G401.6 (cell line): Measurements from ENCODE around the gene ZC3H12C.
"Not testable (repeated sequence)": the region's sequence is repeated elsewhere in the genome, so short reads cannot be mapped to it uniquely, and the experiment has no call there.

Experiments used
- FAIRE-seq: peaks from 2 replicates; lab custom pipeline; 2012; peaks lifted over from hg19 to GRCh38; lab: Jason Lieb, UNC

The ZC3H12C gene

DNA sequence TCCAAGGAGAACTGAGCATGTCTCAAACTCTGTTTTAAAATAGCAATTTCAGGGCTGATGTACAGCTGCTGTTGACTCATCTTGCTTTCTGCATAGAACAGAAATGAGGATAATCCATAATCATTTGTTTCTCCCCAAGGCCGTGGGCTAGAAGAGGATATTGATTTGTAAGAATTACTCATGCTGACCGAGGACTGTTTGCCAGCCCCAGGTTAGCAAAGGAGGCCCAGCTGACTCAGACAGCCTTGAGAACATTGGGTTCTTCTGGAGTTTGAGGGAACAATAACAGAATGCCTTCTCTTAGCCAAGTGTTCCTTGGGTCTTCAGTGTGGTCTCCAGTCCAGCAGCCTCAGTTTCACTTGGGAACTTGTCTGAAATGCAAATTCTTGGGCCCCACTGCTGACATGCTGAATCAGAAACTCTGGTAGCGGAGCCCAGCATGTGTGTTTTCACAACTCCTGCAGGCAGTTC lies 92.0 kb downstream of the ZC3H12C start:
- FAIRE-seq: no peak

- FAIRE-seq: no peak
Measured at GRCh38 chr11:110185599-110185998, 92.4 kb downstream of the ZC3H12C start.

DNA sequence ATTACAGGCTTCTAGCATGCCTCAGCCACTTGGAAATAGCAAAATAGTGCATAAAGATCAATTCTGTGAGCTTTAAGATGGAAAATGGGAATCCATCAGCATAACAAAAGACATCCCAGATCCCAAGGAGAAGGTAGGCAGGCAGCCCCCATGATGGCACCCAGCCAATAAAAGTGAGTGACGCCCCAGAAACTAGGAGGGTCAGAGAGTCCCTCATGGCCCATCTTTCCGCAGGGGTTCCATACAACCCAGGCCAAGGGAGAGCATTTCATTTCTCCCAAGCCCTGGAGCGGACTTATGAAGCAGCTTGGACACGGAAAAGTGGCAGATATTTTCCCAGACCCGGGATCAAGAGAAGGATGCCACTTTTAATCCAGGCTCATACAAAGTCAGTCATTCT lies 93.3 kb downstream of the ZC3H12C start:
- no peak for FAIRE-seq

- no peak for FAIRE-seq
Measured at GRCh38 chr11:110186867-110187266, 93.7 kb downstream of the ZC3H12C start.

GRCh38 chr11:110187731-110188130 lies 94.5 kb downstream of the ZC3H12C start:
- FAIRE-seq: no peak

DNA sequence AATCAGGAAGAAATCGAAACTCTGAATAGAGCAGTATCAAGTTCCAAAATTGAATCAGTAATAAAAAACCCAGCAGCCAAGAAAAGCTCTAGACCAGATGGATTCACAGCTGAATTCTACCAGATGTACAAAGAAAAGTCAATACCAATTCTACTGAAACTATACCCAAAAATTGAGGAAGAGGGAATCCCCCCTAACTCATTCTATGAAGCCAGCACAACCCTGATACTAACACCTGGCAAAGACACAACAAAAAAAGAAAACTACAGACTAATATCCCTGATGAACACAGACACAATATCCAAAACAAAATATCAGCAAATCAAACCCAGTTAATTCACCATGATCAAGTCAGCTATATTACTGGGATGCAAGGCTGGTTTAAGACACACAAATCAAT lies 97.7 kb downstream of the ZC3H12C start:
- FAIRE-seq: no peak

DNA sequence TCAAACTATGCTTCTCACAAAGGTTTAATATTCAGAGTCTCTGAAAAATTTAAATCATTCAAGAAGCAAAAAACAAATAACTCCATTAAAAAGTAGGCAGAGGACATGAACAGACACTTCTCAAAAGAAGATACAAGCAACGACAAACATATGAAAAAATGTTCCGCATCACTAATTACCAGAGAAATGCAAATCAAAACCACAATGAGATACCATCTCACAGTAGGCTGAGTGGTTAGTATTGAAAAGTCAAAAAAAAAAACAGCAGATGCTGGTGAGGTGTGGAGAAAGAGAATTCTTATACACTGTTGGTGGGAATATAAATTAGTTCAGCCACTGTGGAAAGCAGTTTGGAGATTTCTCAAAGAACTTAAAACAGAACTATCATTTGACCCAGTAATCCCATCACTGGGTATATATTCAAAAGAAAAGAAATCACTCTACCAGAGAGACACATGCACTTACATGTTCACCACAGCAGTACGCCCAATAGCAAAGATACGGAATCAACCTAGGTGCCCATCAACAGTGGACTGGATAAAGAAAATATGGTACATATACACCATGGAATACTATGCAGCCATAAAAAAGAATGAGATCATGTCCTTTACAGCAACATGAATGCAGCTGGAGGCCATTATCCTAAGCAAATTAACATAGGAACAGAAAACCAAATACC lies 99.6 kb downstream of the ZC3H12C start:
- FAIRE-seq: not testable (repeated sequence)

GRCh38 chr11:110194211-110194766 lies 101.1 kb downstream of the ZC3H12C start:
- FAIRE-seq: not testable (repeated sequence)

DNA sequence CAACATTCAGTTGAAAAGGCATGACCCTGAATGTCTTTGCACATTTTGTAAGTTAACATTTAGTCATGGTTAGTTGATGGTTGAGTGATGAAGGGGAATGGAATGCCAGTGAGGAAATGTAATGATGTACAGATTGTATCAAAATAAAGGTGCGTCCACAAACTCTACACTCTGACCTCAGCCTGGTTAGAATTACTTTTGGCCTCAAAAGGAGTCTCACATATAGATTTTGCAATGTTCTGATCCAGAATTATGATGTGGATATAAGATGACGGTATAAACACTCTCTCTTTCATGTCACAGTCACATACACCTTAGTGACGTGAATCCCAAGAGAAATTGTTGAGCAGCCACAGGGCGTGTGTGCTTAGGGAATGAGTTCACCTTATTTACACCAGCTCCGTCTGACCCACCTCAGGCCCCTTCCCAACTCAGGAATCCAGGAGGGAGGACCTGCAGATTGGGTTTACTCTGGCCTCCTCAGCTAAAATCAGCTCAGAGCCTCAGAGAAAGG lies 103.1 kb downstream of the ZC3H12C start:
- FAIRE-seq: no peak

- FAIRE-seq: no peak
Measured at GRCh38 chr11:110196884-110197420, 103.8 kb downstream of the ZC3H12C start.

DNA sequence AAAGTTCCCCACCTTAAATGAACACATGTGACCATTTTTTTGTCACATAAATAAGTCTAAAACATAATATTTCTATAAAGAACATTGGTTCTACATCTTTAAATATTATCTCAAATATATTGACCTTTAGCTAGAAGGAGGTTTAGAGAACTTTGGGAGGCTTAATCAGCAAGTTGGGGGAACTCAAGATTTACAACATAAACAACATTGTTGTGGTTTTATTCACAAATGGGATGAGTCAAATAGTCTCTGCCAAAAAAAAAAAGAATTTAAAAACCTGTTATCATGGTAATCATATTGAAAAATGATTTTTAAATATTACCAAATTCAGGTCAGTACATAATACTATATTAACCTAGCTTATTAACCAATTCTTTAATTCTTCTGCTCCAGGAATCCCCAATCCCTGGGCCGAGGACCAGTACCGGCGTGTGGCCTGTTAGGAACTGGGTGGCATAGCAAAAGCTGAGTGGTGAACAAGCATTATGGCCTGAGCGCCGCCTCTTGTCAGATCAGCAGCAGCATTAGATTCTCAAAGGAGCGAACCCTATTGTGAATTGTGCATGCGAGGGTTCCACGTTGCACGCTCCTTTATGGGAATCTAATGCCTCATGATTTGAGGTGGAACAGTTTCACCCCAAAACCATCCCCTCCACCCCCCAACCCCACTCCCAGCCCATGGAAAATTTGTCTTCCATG lies 105.0 kb downstream of the ZC3H12C start:
- FAIRE-seq: no peak

DNA sequence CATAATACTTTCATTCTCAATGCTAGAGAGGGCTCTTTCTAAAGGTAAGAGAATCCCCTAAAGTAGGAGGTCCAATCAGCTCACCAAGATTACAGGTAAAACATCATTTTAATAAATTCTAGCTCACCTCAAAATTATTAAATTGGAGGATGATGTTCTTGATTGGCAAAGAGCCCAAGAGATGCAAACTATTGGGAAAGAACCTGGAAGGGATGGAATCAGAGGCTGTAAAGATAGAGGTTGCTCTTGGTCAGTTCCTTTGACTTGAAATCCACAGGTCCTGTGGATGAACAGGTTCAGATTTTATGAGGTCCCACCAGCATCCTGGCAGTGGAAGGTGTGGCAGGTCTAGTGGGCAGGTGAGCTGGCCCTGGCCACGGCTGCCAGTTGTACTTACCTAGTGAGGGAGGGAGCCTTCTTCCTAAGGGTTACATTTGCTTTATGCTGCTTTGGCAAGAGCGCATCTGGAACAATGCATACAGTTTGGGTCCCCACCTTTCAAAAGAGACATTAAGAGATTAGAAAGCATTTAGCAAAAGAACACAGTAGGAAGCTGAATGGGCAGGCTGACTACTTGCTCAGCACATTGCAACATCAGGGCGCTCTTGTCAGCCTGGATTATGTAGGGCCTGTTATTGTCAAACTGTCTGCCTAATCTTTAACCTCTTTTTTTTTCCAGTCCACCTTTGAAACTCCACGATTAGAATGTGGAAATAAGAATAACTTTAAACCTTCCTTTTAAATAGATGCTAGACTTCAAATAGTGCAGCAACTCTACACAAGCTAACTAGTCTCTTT lies 106.2 kb downstream of the ZC3H12C start:
- FAIRE-seq: no peak

- no peak for FAIRE-seq
Measured at GRCh38 chr11:110200241-110200640, 107.0 kb downstream of the ZC3H12C start.

DNA sequence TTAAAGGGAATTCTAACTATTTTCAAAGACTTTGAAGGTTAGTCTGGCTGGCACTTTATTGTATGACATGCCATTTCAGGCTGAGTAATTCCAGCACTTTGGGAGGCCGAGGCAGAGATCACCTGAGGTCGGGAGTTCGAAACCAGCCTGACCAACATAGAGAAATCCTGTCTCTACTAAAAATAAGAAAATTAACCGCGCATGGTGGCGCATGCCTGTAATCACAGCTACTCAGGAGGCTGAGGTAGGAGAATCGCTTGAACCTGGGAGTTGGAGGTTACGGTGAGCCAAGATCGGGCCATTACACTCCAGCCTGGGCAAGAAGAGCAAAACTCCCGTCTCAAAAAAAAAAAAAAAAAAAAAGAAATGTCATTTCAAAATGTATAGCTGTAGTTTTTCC lies 107.6 kb downstream of the ZC3H12C start:
- no peak for FAIRE-seq

DNA sequence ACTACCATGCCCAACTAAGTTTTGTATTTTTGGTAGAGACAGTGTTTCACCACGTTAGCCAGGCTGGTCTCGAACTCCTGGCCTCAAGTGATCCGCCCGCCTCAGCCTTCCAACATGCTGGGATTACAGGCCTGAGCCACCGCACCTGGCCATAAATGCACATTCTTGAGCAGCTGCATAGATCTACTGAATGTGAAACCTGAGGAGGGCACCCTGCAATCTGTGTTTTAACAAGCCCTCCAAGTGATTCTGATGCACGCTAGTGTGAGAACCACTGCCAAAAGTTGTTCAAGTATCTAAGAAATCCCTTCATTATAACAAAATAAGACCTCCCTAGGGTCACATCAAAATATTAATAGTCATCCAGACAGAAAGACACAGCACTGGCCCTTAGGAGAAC lies 113.9 kb downstream of the ZC3H12C start:
- FAIRE-seq: no peak

DNA sequence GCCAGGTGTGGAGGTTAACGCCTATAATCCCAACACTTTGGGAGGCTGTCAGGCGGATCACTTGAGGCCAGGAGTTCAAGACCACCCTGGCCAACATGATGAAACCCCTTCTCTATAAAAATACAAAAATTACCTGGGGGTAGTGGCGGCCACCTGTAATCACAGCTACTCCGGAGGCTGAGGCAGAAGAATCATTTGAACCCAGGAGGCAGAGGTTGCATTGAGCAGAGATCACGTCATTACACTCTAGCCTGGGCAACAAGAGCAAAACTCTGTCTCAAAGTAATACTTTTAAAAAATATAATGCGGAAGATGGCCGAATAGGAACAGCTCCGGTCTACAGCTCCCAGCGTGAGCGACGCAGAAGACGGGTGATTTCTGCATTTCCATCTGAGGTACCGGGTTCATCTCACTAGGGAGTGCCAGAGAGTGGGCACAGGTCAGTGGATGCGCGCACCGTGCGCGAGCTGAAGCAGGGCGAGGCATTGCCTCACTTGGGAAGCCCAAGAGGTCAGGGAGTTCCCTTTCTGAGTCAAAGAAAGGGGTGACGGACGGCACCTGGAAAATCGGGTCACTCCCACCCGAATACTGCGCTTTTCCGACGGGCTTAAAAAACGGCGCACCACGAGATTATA lies 115.6 kb downstream of the ZC3H12C start:
- not testable (repeated sequence) for FAIRE-seq

GRCh38 chr11:110209313-110209694 lies 116.1 kb downstream of the ZC3H12C start:
- not testable (repeated sequence) for FAIRE-seq

DNA sequence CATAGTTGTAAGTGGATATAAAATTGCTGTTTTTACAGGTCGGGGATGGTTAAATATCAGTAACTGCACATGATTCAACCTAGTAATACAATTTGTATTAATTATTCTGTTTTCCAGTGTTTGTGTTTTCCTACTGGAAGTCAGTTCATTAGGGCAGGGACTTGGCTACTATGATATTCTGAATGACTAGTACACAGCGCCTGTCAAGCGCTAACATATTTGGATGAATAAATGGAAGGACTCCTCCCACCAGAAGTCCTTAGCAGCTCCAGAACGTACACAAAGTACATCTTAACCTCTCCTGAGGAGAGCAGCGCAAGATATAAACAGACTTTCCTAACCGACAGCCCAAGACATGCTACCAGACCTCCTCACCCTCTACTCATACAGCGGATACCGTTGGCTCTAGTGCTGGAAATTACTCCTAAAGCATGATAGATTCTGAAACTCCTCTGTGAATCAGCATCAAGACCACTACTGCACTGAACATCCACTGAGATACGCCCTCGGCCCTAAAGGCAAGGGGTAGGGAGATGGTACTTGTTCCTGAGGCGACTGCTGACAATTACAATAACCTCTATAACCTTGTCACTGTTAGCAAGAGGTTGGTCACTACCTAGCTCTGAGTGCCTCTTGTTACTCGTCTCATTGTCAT lies 124.2 kb downstream of the ZC3H12C start:
- no peak for FAIRE-seq

DNA sequence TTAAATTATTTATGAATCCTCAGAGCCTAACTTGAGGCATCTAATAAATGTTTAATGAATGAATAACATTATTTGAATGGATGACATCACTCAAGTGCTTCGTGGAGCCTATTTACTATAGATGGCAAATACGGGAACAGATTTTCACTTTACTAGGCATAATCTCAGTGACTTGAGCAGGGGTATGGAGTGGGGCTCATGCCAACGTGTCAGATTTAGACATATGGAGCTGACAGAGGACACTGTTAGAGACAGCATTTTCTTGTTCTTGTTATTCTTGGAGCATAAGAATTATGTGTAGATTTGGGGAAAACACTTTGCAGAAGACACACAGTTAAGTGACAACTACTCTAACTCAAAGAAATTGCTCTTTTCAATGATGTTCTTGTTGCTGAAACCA lies 124.7 kb downstream of the ZC3H12C start:
- FAIRE-seq: no peak

- no peak for FAIRE-seq
Measured at GRCh38 chr11:110219006-110219785, 126.0 kb downstream of the ZC3H12C start.
